Keratinocyte (primary cell): ENCODE measurements around the gene EDN2. TPM values are rescaled to one million over a fixed set of nuclear protein-coding genes. Genes with fewer than 3 reads are reported as not detected.
A peak's percentile ranks its signal among the peaks of the same experiment; 100 is the strongest.

Source experiments
- DNase-seq: peaks from one replicate; pipeline ENCODE4 v3.0.0-alpha.2; 2011; ENCODE audit warnings: low read depth, missing footprints, low spot score
- FAIRE-seq: peaks from 2 replicates; lab custom pipeline; 2011; peaks lifted over from hg19 to GRCh38; lab: Jason Lieb, UNC
- H2AFZ ChIP-seq: 2 replicates; pipeline ENCODE4 v1.6.0; 2012; ENCODE audit warnings: low read length, control low read depth, inconsistent platforms; ENCODE audit not compliant: control insufficient read depth
- H3K27ac ChIP-seq: 2 replicates; pipeline ENCODE4 v1.5.1; 2011; ENCODE audit warnings: low read length; ENCODE audit not compliant: control insufficient read depth, insufficient read depth
- H3K27me3 ChIP-seq: 3 replicates; pipeline ENCODE4 v1.6.0; 2011; ENCODE audit warnings: low read length; ENCODE audit not compliant: control insufficient read depth, insufficient read depth; ENCODE audit errors: extremely low read depth
- H3K36me3 ChIP-seq, 2 experiments: 2 replicates in 1 of 2; 3 replicates in 1 of 2; pipeline ENCODE4 v1.5.1; 2011; ENCODE audit warnings: low read length in 2 of 2, mild to moderate bottlenecking in 1 of 2; ENCODE audit not compliant: control insufficient read depth in 2 of 2, insufficient read depth in 2 of 2; ENCODE audit errors: extremely low read depth in 1 of 2
- H3K4me1 ChIP-seq: 3 replicates; pipeline ENCODE4 v1.5.1; 2011; ENCODE audit warnings: low read length; ENCODE audit not compliant: control insufficient read depth, insufficient read depth; ENCODE audit errors: extremely low read depth
- H3K4me2 ChIP-seq: 3 replicates; pipeline ENCODE4 v1.6.0; 2011; ENCODE audit warnings: low read depth, low read length; ENCODE audit not compliant: control insufficient read depth, insufficient read depth; ENCODE audit errors: extremely low read depth
- H3K4me3 ChIP-seq, 3 experiments: fragments of 200-600 bp in 1 of 3; sonication (generic) in 1 of 3; 2 replicates in 2 of 3; 3 replicates in 1 of 3; pipeline ENCODE4 v1.5.1; 2011 to 2016; ENCODE audit warnings: low read length in 3 of 3, mild to moderate bottlenecking in 3 of 3, control low read depth in 2 of 3, inconsistent platforms in 1 of 3, low read depth in 1 of 3, mixed read lengths in 1 of 3, mixed run types in 1 of 3, moderate library complexity in 1 of 3; ENCODE audit not compliant: control insufficient read depth in 2 of 3, insufficient read depth in 2 of 3; ENCODE audit errors: extremely low read depth in 1 of 3
- H3K79me2 ChIP-seq: 2 replicates; pipeline ENCODE4 v1.6.0; 2012; ENCODE audit warnings: low read length; ENCODE audit not compliant: control insufficient read depth, insufficient read depth
- H3K9ac ChIP-seq: 3 replicates; pipeline ENCODE4 v1.6.0; 2011; ENCODE audit warnings: low read length; ENCODE audit not compliant: control insufficient read depth, insufficient read depth; ENCODE audit errors: extremely low read depth
- H3K9me1 ChIP-seq: 3 replicates; pipeline ENCODE4 v1.6.0; 2011; ENCODE audit warnings: low read length; ENCODE audit not compliant: control insufficient read depth, insufficient read depth; ENCODE audit errors: extremely low read depth
- H3K9me3 ChIP-seq: 2 replicates; pipeline ENCODE4 v1.5.1; 2012; ENCODE audit warnings: low read depth, low read length; ENCODE audit not compliant: control insufficient read depth
- H4K20me1 ChIP-seq: 3 replicates; pipeline ENCODE4 v1.6.0; 2011; ENCODE audit warnings: low read length; ENCODE audit not compliant: control insufficient read depth, insufficient read depth; ENCODE audit errors: extremely low read depth
- EZH2 ChIP-seq: IDR thresholded peaks from one replicate; pipeline ENCODE4 v1.6.1; 2012; ENCODE audit warnings: inconsistent platforms, mild to moderate bottlenecking, low read length, moderate library complexity
- dilution Hi-C: fragments of 300-500 bp; cut with MboI; formaldehyde crosslinking; loops from one replicate; pipeline ENCODE4 v1.7.0; 2020; ENCODE audit warnings: low sequenced_read_pairs; ENCODE audit not compliant: extremely low pct_ligation_motif_present
- polyA plus RNA-seq, 5 experiments: library from polyadenylated mRNA; depleted of rRNA in 3 of 5; stranded (reverse) in 3 of 5; stranded (forward) in 1 of 5; unstranded in 1 of 5; fragments of >200 nt; gene quantifications; 1 replicate in 1 of 5; 2 replicates in 3 of 5; 3 replicates in 1 of 5; pipeline versions ENCODE4 v1.2.1 to v1.2.3, GENCODE V29; 2011 to 2012; ENCODE audit warnings: missing spikeins in 2 of 5, low read depth in 1 of 5, low replicate concordance in 1 of 5
- TF ChIP-seq, protein P1 (sequence below), 3 experiments: IDR thresholded peaks in 1 of 3; conservative IDR thresholded peaks in 1 of 3; optimal IDR thresholded peaks in 1 of 3; 2 replicates in 2 of 3; 3 replicates in 1 of 3; pipeline versions ENCODE3 to v1.5.1; 2011; ENCODE audit warnings: low read length in 3 of 3, mild to moderate bottlenecking in 3 of 3, moderate library complexity in 2 of 3, control low read depth in 1 of 3, inconsistent platforms in 1 of 3; ENCODE audit not compliant: insufficient read depth in 2 of 3; ENCODE audit errors: extremely low read depth in 1 of 3

Gene EDN2
- polyA plus RNA-seq, 1 donor (not counting 4 experiments of a cell fraction or from before 2014, with no cell fraction given): 0.34 TPM

DNA sequence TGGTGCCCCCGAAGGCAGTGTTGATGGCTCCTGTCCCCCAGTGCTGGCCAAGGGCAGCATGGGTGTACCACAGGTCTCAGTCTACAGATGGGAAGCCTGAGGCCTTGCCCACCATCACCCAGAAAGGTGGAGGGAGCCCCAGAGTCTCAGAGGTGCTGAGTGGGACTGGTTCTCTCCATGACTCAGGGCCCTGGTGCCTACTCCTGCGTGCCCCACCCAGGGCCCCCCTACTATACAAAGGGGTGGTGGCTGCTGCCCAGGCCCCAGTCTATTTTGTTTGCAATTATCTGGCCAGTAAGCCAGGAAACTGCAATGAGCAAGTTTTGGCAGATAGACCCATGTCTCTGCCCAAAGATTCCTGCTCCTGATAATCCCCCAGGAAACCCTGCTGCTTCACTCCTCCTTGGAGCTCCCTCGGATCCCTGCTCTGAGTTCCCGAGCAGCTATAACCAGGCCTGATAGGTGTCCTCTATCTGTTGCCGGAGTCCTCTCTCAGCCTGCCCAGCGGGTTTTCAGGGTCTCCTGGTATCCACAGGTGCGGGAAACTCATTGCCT is 41.7 kb downstream of the EDN2 start:
- Histone ChIP-seq H3K9ac (no peak overlapping the region), H3K4me2 (no peak overlapping the region), H3K79me2 (no peaks in the 10 kb centered on the region), H3K36me3 (no peaks in the 10 kb centered on the region), H4K20me1 (no peaks in the 10 kb centered on the region), H3K4me1 (peaks cover 8% of the 10 kb centered on the region), H3K9me3 (peaks cover 7% of the 10 kb centered on the region), H2AFZ (peak overlapping the region; percentile 18), H3K27ac (no peak overlapping the region), H3K4me3 (no peak overlapping the region), H3K9me1 (no peaks in the 10 kb centered on the region), H3K27me3 (no peaks in the 10 kb centered on the region)
- no peak for FAIRE-seq
- no peak for TF ChIP-seq EZH2
- TF ChIP-seq, protein P1, sequence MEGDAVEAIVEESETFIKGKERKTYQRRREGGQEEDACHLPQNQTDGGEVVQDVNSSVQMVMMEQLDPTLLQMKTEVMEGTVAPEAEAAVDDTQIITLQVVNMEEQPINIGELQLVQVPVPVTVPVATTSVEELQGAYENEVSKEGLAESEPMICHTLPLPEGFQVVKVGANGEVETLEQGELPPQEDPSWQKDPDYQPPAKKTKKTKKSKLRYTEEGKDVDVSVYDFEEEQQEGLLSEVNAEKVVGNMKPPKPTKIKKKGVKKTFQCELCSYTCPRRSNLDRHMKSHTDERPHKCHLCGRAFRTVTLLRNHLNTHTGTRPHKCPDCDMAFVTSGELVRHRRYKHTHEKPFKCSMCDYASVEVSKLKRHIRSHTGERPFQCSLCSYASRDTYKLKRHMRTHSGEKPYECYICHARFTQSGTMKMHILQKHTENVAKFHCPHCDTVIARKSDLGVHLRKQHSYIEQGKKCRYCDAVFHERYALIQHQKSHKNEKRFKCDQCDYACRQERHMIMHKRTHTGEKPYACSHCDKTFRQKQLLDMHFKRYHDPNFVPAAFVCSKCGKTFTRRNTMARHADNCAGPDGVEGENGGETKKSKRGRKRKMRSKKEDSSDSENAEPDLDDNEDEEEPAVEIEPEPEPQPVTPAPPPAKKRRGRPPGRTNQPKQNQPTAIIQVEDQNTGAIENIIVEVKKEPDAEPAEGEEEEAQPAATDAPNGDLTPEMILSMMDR (optimal IDR thresholded peaks at IDR 0.05 in 1 of 3, IDR thresholded peaks at IDR 0.05 in 1 of 3, conservative IDR thresholded peaks at IDR 0.05 in 1 of 3; ENCODE audit: extremely low read depth in 1 of 3, insufficient read depth in 2 of 3, low read length in 3 of 3): no peak
- dilution Hi-C loops: no loop called here
- DNase-seq: no peak

DNA sequence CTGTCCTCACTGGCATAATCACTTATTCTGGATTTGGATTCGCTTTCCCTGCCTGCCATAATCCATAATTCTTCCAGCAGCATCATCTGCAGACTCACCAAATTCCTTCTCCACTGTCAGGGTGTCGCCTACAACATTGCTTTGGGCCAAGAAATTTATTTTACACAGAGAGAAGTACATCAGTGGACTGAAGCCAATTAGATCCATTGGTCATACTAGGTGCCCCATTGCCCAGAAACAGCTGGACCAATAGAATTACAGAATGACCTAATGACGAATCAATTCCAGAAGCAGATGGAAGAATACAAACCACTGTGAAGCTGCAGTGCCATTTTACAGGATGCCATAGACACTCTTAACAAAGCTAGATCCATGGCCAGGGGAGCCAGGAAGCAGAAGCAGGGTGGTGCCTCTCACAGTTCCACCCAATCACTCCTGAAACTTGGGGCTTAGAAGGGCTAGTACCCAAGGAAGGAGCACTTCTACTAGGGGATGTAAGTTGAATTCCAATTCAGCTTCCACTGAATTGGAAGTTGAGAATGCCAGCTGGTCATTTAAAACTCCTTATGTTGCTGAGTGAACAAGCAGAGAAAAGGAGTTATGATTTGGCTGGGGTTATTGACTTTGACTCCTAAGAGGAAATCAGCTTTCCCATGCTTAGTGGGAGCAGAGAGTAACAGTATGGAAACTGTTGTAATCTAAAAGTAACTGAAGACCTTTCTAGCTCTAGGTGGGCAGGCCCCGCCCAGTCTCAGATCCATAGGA is 44.0 kb downstream of the EDN2 start:
- TF ChIP-seq, protein P1 (optimal IDR thresholded peaks at IDR 0.05 in 1 of 3, IDR thresholded peaks at IDR 0.05 in 1 of 3, conservative IDR thresholded peaks at IDR 0.05 in 1 of 3; ENCODE audit: extremely low read depth in 1 of 3, insufficient read depth in 2 of 3, low read length in 3 of 3): no peak
- TF ChIP-seq EZH2: no peak
- H3K4me2 ChIP-seq: no peak overlapping the region
- peaks cover 7% of the 10 kb centered on the region for H3K9me3 ChIP-seq
- no peak overlapping the region for H2AFZ ChIP-seq
- no peaks in the 10 kb centered on the region for H3K9me1 ChIP-seq
- H3K36me3 ChIP-seq: no peaks in the 10 kb centered on the region
- no peaks in the 10 kb centered on the region for H3K79me2 ChIP-seq
- peaks cover 10% of the 10 kb centered on the region for H3K27me3 ChIP-seq
- no peak overlapping the region for H3K9ac ChIP-seq
- H3K27ac ChIP-seq: no peak overlapping the region
- DNase-seq: no peak
- peak; percentile 26 for FAIRE-seq
- dilution Hi-C loops: no loop called here
- no peak overlapping the region for H3K4me3 ChIP-seq
- no peaks in the 10 kb centered on the region for H4K20me1 ChIP-seq
- H3K4me1 ChIP-seq: peaks cover 8% of the 10 kb centered on the region
